ENCODE results near the gene NSF.
"Not testable (repeated sequence)": the region's sequence is repeated elsewhere in the genome, so short reads cannot be mapped to it uniquely, and the experiment has no call there.

Gene NSF

DNA sequence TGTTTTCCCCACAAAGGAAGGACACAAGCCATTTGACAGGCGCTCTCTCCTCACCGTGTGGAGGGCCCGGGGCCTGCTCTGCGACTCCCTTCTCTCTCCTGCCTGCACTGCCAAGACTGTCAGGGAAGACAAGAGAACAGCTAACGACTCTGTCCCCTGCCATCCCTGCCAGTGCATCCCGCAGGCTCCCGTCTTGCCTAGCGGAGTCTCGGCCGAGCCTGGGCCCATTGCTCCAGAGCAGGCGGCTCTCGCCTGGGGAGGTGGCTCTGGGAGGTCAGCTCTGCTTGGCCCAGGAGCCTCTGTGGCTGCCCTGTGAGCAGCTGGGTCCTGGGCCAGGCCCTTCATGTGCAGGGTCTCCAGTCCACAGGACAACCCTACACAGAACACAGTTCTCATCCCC is 175.0 kb downstream of the NSF start:
- Histone ChIP-seq H3K27me3 (ENCODE audit: control insufficient read depth in 1 of 2, insufficient read depth in 1 of 2, low read length in 2 of 2) (peaks cover 0 to 5% of the 10 kb centered on the region in 2 experiments), H3K9me3 (ENCODE audit: control insufficient read depth, low read length) (no peaks in the 10 kb centered on the region), H2AFZ (ENCODE audit: low read depth, low read length) (no peak overlapping the region), H3K23ac (ENCODE audit: low read length in 2 of 2) (no peak overlapping the region), H2BK120ac (ENCODE audit: low read depth, low read length) (no peak overlapping the region), H2BK5ac (ENCODE audit: low read depth, low read length, poor library complexity, severe bottlenecking) (no peak overlapping the region), H2AK5ac (ENCODE audit: low read length, severe bottlenecking) (no peak overlapping the region), H3K9ac (ENCODE audit: low read length) (no peak overlapping the region), H3K27ac (ENCODE audit: low read length, poor library complexity, severe bottlenecking) (no peak overlapping the region), H2BK12ac (ENCODE audit: low read length in 2 of 2) (no peak overlapping the region), H3K79me1 (replicated peaks; ENCODE audit: low read length, poor library complexity, severe bottlenecking) (peaks cover 7% of the 10 kb centered on the region), H3K18ac (ENCODE audit: low read depth in 1 of 2, low read length in 2 of 2) (no peak overlapping the region), H4K91ac (ENCODE audit: low read length) (no peak overlapping the region), H2BK15ac (ENCODE audit: low read depth, poor library complexity, severe bottlenecking) (no peak overlapping the region), H3K4ac (ENCODE audit: low read depth in 1 of 2, low read length in 2 of 2) (no peak overlapping the region), H3K4me3 (ENCODE audit: insufficient read depth in 1 of 2, low read depth in 1 of 2, low read length in 2 of 2) (no peak overlapping the region), H4K8ac (ENCODE audit: low read length) (no peak overlapping the region), H3K36me3 (ENCODE audit: control insufficient read depth in 1 of 2, insufficient read depth in 2 of 2, low read depth in 1 of 2, low read length in 2 of 2) (peaks cover 0 to 13% of the 10 kb centered on the region in 2 experiments), H3K4me2 (ENCODE audit: low read length, poor library complexity, severe bottlenecking) (no peak overlapping the region), H3K14ac (ENCODE audit: low read length in 2 of 2) (no peak overlapping the region), H3K4me1 (ENCODE audit: control insufficient read depth, insufficient read depth, low read depth, low read length) (peaks cover 21% of the 10 kb centered on the region)
- 97% methylated on average over 12 of the region's 12 CpGs for WGBS
- no peak for DNase-seq

DNA sequence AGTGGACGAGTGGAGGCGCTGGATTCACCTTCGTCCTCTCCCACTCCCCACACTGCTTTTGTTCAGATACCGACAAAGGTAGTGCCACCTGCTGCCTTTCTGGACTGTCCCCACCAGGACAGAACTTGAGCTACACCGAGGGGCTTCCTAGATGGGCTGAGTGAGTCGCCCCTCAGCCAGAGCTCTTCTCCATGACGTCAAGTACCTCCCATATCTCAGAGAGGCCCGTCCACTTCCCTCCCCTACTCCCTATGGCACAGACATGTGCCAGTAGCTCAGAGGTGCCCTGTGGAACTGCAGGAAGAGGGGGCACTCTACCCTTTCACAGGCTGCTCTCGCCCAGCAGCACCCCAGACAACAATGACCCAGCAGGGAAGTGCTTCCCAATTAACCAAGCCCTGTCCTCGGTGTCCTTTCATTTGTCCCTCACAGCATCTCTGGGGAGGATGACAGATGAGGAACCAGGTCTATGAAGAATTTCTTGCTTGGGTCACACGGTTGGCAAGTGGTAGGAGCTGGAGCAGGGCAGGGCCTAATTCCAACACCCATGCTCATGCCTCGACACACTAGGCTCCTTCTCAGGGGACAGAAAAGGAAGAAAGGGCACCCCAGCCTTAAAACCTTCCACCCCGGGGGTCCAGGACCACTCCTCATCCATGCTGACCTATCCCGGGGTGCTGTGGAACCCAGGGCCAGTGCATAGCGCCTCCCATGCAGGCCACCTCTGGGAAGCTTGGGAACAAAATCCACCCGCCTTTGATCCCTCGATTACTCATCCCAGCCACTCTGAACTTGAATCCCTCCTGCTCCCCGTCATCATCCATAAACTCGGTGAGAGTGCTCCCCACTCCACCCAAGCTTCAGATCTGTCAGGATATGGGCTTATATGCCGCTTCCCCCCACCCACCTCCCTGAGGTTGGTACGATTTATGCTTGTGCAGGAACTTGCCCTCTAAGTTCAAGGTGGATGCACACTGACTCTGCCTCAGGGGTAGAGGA is 176.3 kb downstream of the NSF start:
- Histone ChIP-seq H2BK12ac (ENCODE audit: low read length in 2 of 2) (no peak overlapping the region), H2AK5ac (ENCODE audit: low read length, severe bottlenecking) (no peak overlapping the region)
- 93% methylated on average over 20 of the region's 21 CpGs for WGBS

DNA sequence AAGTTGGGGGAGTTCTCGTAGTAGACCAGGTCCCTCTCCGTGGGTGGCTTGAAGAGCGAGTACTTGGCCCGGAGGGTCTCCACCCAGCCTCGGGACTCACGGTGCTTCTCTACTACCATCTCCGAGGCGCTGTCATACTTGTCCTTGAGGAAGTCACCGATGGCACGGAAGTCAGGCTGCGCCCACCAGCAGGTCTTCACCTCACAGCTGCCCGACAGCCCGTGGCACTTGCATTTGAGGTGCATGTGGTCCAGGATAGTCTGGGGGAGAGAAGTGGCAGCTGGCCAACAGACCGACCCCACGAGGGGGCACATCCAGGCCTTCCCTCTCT is 178.0 kb downstream of the NSF start:
- Histone ChIP-seq H4K8ac (ENCODE audit: low read length) (no peak overlapping the region), H2BK12ac (ENCODE audit: low read length in 2 of 2) (no peak overlapping the region), H3K4ac (ENCODE audit: low read depth in 1 of 2, low read length in 2 of 2) (no peak overlapping the region), H3K4me2 (ENCODE audit: low read length, poor library complexity, severe bottlenecking) (no peak overlapping the region), H2BK120ac (ENCODE audit: low read depth, low read length) (no peak overlapping the region), H3K9ac (ENCODE audit: low read length) (no peak overlapping the region), H3K14ac (ENCODE audit: low read length in 2 of 2) (no peak overlapping the region), H3K4me3 (ENCODE audit: insufficient read depth in 1 of 2, low read depth in 1 of 2, low read length in 2 of 2) (no peak overlapping the region), H3K27me3 (ENCODE audit: control insufficient read depth in 1 of 2, insufficient read depth in 1 of 2, low read length in 2 of 2) (peaks cover 0 to 10% of the 10 kb centered on the region in 2 experiments), H4K91ac (ENCODE audit: low read length) (no peak overlapping the region), H2AFZ (ENCODE audit: low read depth, low read length) (no peak overlapping the region), H2AK5ac (ENCODE audit: low read length, severe bottlenecking) (no peak overlapping the region), H3K23ac (ENCODE audit: low read length in 2 of 2) (no peak overlapping the region), H2BK5ac (ENCODE audit: low read depth, low read length, poor library complexity, severe bottlenecking) (no peak overlapping the region), H3K4me1 (ENCODE audit: control insufficient read depth, insufficient read depth, low read depth, low read length) (peaks cover 33% of the 10 kb centered on the region), H3K79me1 (replicated peaks; ENCODE audit: low read length, poor library complexity, severe bottlenecking) (peaks cover 7% of the 10 kb centered on the region), H3K9me3 (ENCODE audit: control insufficient read depth, low read length) (no peaks in the 10 kb centered on the region), H3K36me3 (ENCODE audit: control insufficient read depth in 1 of 2, insufficient read depth in 2 of 2, low read depth in 1 of 2, low read length in 2 of 2) (peaks cover 0 to 10% of the 10 kb centered on the region in 2 experiments), H3K18ac (ENCODE audit: low read depth in 1 of 2, low read length in 2 of 2) (no peak overlapping the region), H3K27ac (ENCODE audit: low read length, poor library complexity, severe bottlenecking) (no peak overlapping the region), H2BK15ac (ENCODE audit: low read depth, poor library complexity, severe bottlenecking) (no peak overlapping the region)
- no peak for DNase-seq
- WGBS: 95% methylated on average over 13 of the region's 15 CpGs

More for the DNA sequence above, 176.3 kb downstream of the NSF start:
- Histone ChIP-seq H3K4me2 (ENCODE audit: low read length, poor library complexity, severe bottlenecking) (no peak overlapping the region), H2BK5ac (ENCODE audit: low read depth, low read length, poor library complexity, severe bottlenecking) (no peak overlapping the region), H3K4me1 (ENCODE audit: control insufficient read depth, insufficient read depth, low read depth, low read length) (peaks cover 28% of the 10 kb centered on the region), H3K9ac (ENCODE audit: low read length) (no peak overlapping the region), H3K18ac (ENCODE audit: low read depth in 1 of 2, low read length in 2 of 2) (no peak overlapping the region), H3K14ac (ENCODE audit: low read length in 2 of 2) (no peak overlapping the region), H3K4ac (ENCODE audit: low read depth in 1 of 2, low read length in 2 of 2) (no peak overlapping the region), H2BK120ac (ENCODE audit: low read depth, low read length) (no peak overlapping the region), H2AFZ (ENCODE audit: low read depth, low read length) (no peak overlapping the region), H3K4me3 (ENCODE audit: insufficient read depth in 1 of 2, low read depth in 1 of 2, low read length in 2 of 2) (no peak overlapping the region), H3K36me3 (ENCODE audit: control insufficient read depth in 1 of 2, insufficient read depth in 2 of 2, low read depth in 1 of 2, low read length in 2 of 2) (peaks cover 0 to 11% of the 10 kb centered on the region in 2 experiments), H3K23ac (ENCODE audit: low read length in 2 of 2) (no peak overlapping the region), H3K9me3 (ENCODE audit: control insufficient read depth, low read length) (no peaks in the 10 kb centered on the region), H3K27me3 (ENCODE audit: control insufficient read depth in 1 of 2, insufficient read depth in 1 of 2, low read length in 2 of 2) (peaks cover 0 to 6% of the 10 kb centered on the region in 2 experiments), H4K91ac (ENCODE audit: low read length) (peak overlapping the region; percentile 8), H2BK15ac (ENCODE audit: low read depth, poor library complexity, severe bottlenecking) (no peak overlapping the region), H3K79me1 (replicated peaks; ENCODE audit: low read length, poor library complexity, severe bottlenecking) (peaks cover 7% of the 10 kb centered on the region), H4K8ac (ENCODE audit: low read length) (no peak overlapping the region), H3K27ac (ENCODE audit: low read length, poor library complexity, severe bottlenecking) (no peak overlapping the region)
- no peak for DNase-seq

DNA sequence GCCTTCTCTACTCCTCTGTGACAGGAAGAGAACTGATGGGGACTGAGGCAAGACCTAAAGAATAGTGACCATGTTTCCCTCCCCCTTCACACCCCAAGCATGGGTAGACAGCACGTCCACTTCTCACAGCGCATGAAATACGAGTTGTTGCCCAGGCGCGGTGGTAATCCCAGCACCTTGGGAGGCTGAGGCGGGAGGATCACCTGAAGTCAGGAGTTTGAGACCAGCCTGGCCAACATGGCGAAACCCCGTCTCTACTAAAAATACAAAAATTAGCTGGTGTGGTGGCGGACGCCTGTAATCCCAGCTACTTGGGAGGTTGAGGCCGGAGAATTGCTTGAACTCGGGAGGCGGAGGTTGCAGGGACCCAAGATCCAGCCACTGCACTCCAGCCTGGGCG is 178.4 kb downstream of the NSF start:
- H3K4ac ChIP-seq (ENCODE audit: low read depth in 1 of 2, low read length in 2 of 2); H2BK120ac ChIP-seq (ENCODE audit: low read depth, low read length); H4K8ac ChIP-seq (ENCODE audit: low read length); H3K23ac ChIP-seq (ENCODE audit: low read length in 2 of 2); H2BK12ac ChIP-seq (ENCODE audit: low read length in 2 of 2); H3K27ac ChIP-seq (ENCODE audit: low read length, poor library complexity, severe bottlenecking); DNase-seq; H3K9ac ChIP-seq (ENCODE audit: low read length); H4K91ac ChIP-seq (ENCODE audit: low read length); H2BK15ac ChIP-seq (ENCODE audit: low read depth, poor library complexity, severe bottlenecking); H3K4me2 ChIP-seq (ENCODE audit: low read length, poor library complexity, severe bottlenecking); H2AFZ ChIP-seq (ENCODE audit: low read depth, low read length); H3K18ac ChIP-seq (ENCODE audit: low read depth in 1 of 2, low read length in 2 of 2); H3K79me1 ChIP-seq (replicated peaks; ENCODE audit: low read length, poor library complexity, severe bottlenecking); H3K4me3 ChIP-seq (ENCODE audit: insufficient read depth in 1 of 2, low read depth in 1 of 2, low read length in 2 of 2); H2BK5ac ChIP-seq (ENCODE audit: low read depth, low read length, poor library complexity, severe bottlenecking); H2AK5ac ChIP-seq (ENCODE audit: low read length, severe bottlenecking); H3K14ac ChIP-seq (ENCODE audit: low read length in 2 of 2); H3K9me3 ChIP-seq (ENCODE audit: control insufficient read depth, low read length): not testable (repeated sequence)
- 98% methylated on average over 14 of the region's 14 CpGs for WGBS
- H3K4me1 ChIP-seq (ENCODE audit: control insufficient read depth, insufficient read depth, low read depth, low read length): peaks cover 35% of the 10 kb centered on the region
- H3K36me3 ChIP-seq (ENCODE audit: control insufficient read depth in 1 of 2, insufficient read depth in 2 of 2, low read depth in 1 of 2, low read length in 2 of 2): peaks cover 0 to 10% of the 10 kb centered on the region in 2 experiments
- H3K27me3 ChIP-seq (ENCODE audit: control insufficient read depth in 1 of 2, insufficient read depth in 1 of 2, low read length in 2 of 2): peaks cover 0 to 10% of the 10 kb centered on the region in 2 experiments

All from mesenchymal stem cell (in vitro differentiated cells and primary cell).